CD14-positive monocyte (primary cell): ENCODE measurements around the gene MGAT5. TPM values are rescaled to one million over a fixed set of nuclear protein-coding genes. Genes with fewer than 3 reads are reported as not detected.

Experiments used
- DNase-seq, 3 donors: peaks; one replicate each; pipeline ENCODE4 v3.0.0-alpha.2; 2011 to 2022
- H2AFZ ChIP-seq: 2 replicates; pipeline ENCODE4 v1.6.0; 2012; ENCODE audit warnings: mild to moderate bottlenecking, low read depth, low read length, inconsistent platforms; ENCODE audit not compliant: insufficient read depth, poor library complexity, severe bottlenecking
- H3K27ac ChIP-seq, 2 donors: 1 replicate in 1 of 2; 2 replicates in 1 of 2; pipeline ENCODE4 v1.5.1; 2012 to 2013; ENCODE audit warnings: low read length in 2 of 2, control low read depth in 1 of 2, inconsistent platforms in 1 of 2, low read depth in 1 of 2, mild to moderate bottlenecking in 1 of 2
- H3K27me3 ChIP-seq, 2 donors: one replicate each; pipeline versions ENCODE4 v1.6.0 to v1.6.1; 2011 to 2013; ENCODE audit warnings: low read length in 2 of 2; ENCODE audit not compliant: control insufficient read depth in 2 of 2, insufficient read depth in 2 of 2
- H3K36me3 ChIP-seq, 2 donors: replicated peaks in 1 of 2; 1 replicate in 1 of 2; 2 replicates in 1 of 2; pipeline versions ENCODE4 v1.5.1 to v1.6.1; 2012 to 2013; ENCODE audit warnings: low read length in 2 of 2, control low read depth in 1 of 2, inconsistent platforms in 1 of 2, mild to moderate bottlenecking in 1 of 2; ENCODE audit not compliant: insufficient read depth in 2 of 2, control insufficient read depth in 1 of 2
- H3K4me1 ChIP-seq, 2 donors: 1 replicate in 1 of 2; 2 replicates in 1 of 2; pipeline versions ENCODE4 v1.5.1 to v1.6.1; 2012 to 2013; ENCODE audit warnings: low read length in 2 of 2, control low read depth in 1 of 2, inconsistent platforms in 1 of 2, mild to moderate bottlenecking in 1 of 2, moderate library complexity in 1 of 2; ENCODE audit not compliant: insufficient read depth in 2 of 2, control insufficient read depth in 1 of 2
- H3K4me2 ChIP-seq: replicated peaks from 2 replicates; pipeline ENCODE3; 2012; ENCODE audit warnings: low read length, moderate library complexity, mild to moderate bottlenecking; ENCODE audit not compliant: poor library complexity, severe bottlenecking; ENCODE audit errors: extremely low read depth
- H3K4me3 ChIP-seq, 3 experiments: fragments of 200-600 bp in 1 of 3; sonication (generic) in 1 of 3; replicated peaks in 1 of 3; 1 replicate in 2 of 3; 2 replicates in 1 of 3; pipeline ENCODE4 v1.5.1; 2011 to 2013; ENCODE audit warnings: low read length in 3 of 3, mild to moderate bottlenecking in 3 of 3, control low read depth in 2 of 3, low read depth in 2 of 3, inconsistent platforms in 1 of 3, moderate library complexity in 1 of 3
- H3K79me2 ChIP-seq: 2 replicates; pipeline ENCODE4 v1.6.0; 2012; ENCODE audit warnings: mild to moderate bottlenecking, control low read depth, inconsistent platforms, low read length, moderate library complexity; ENCODE audit not compliant: insufficient read depth
- H3K9ac ChIP-seq: 2 replicates; pipeline ENCODE4 v1.6.0; 2017; ENCODE audit warnings: low read length, mild to moderate bottlenecking; ENCODE audit not compliant: insufficient read depth, poor library complexity, severe bottlenecking
- H3K9me3 ChIP-seq, 2 donors: replicated peaks in 1 of 2; 1 replicate in 1 of 2; 2 replicates in 1 of 2; pipeline versions ENCODE4 v1.5.1 to v1.6.1; 2012 to 2013; ENCODE audit warnings: low read length in 2 of 2, control low read depth in 1 of 2; ENCODE audit not compliant: control insufficient read depth in 1 of 2, insufficient read depth in 1 of 2
- H4K20me1 ChIP-seq: 2 replicates; pipeline ENCODE4 v1.6.0; 2012; ENCODE audit warnings: mild to moderate bottlenecking, low read length, control low read depth, moderate library complexity; ENCODE audit not compliant: insufficient read depth
- H3K27ac Mint-ChIP-seq, 7 donors: one replicate each; pipeline ENCODE4 v1.8.0; 2020; ENCODE audit warnings: mild to moderate bottlenecking in 7 of 7, mixed read lengths in 7 of 7, moderate library complexity in 6 of 7, inconsistent platforms in 2 of 7
- H3K27me3 Mint-ChIP-seq, 3 donors: one replicate each; pipeline ENCODE4 v1.8.0; 2021 to 2022; ENCODE audit warnings: low read depth in 3 of 3, mild to moderate bottlenecking in 3 of 3, mixed read lengths in 3 of 3, moderate library complexity in 3 of 3, inconsistent platforms in 1 of 3
- H3K36me3 Mint-ChIP-seq, 2 donors: one replicate each; pipeline ENCODE4 v1.8.0; 2020; ENCODE audit warnings: mixed read lengths in 2 of 2, inconsistent platforms in 1 of 2, mild to moderate bottlenecking in 1 of 2
- H3K4me1 Mint-ChIP-seq: one replicate; pipeline ENCODE4 v1.8.0; 2020; ENCODE audit warnings: mild to moderate bottlenecking, mixed read lengths
- H3K4me3 Mint-ChIP-seq, 2 donors: one replicate each; pipeline ENCODE4 v1.8.0; 2020; ENCODE audit warnings: mild to moderate bottlenecking in 2 of 2, mixed read lengths in 2 of 2, moderate library complexity in 1 of 2
- H3K9me3 Mint-ChIP-seq, 7 donors: one replicate each; pipeline ENCODE4 v1.8.0; 2020 to 2022; ENCODE audit warnings: mixed read lengths in 7 of 7, mild to moderate bottlenecking in 6 of 7, moderate library complexity in 6 of 7, inconsistent platforms in 2 of 7
- CTCF ChIP-seq: fragments of 200-600 bp; IDR thresholded peaks from one replicate; pipeline ENCODE4 v1.8.0; 2022; ENCODE audit warnings: antibody characterized with exemption, mild to moderate bottlenecking
- WGBS: methylation state at CpG from one replicate; pipeline ENCODE4 v1.1.5; 2013; ENCODE audit warnings: missing lambda C conversion rate; ENCODE audit not compliant: insufficient coverage; 5-methylcytosine and 5-hydroxymethylcytosine counted together
- intact Hi-C, 2 donors: fragments of 100-400 bp; cut with micrococcal nuclease; formaldehyde crosslinking; loops; one replicate each; pipeline versions ENCODE4 v1.15.0 to v1.15.1; 2023
- polyA plus RNA-seq, 3 donors: library from polyadenylated mRNA; depleted of rRNA in 1 of 3; unstranded in 2 of 3; stranded (reverse) in 1 of 3; fragments of 300-500 nt in 2 of 3; fragments of >200 nt in 1 of 3; fragmentation: Illumina TruSeq in 2 of 3; gene quantifications; 1 replicate in 2 of 3; 2 replicates in 1 of 3; pipeline ENCODE4 v1.2.3, GENCODE V29; 2012 to 2021

MGAT5 gene
- polyA plus RNA-seq, 3 donors: 1.9 to 6.6 (median 2.4) TPM

- H3K4me1 ChIP-seq: peaks cover 30 to 31% of the 10 kb centered on the region in 2 donors
- H3K4me1 Mint-ChIP-seq: peaks cover 61% of the 10 kb centered on the region
- H3K4me3 Mint-ChIP-seq: no peak overlapping the region
- no peak for DNase-seq
- H3K27me3 Mint-ChIP-seq: peaks cover 0 to 2% (median 0%) of the 10 kb centered on the region in 3 donors
- no peaks in the 10 kb centered on the region for H4K20me1 ChIP-seq
- peaks cover 20 to 33% of the 10 kb centered on the region in 2 donors for H3K36me3 Mint-ChIP-seq
- H3K27me3 ChIP-seq: no peaks in the 10 kb centered on the region
- H3K9me3 Mint-ChIP-seq: peaks cover 0 to 3% (median 0%) of the 10 kb centered on the region in 7 donors
- H3K9ac ChIP-seq: no peak overlapping the region
- H3K36me3 ChIP-seq: peaks cover 0 to 30% of the 10 kb centered on the region in 2 donors
- H3K9me3 ChIP-seq: no peaks in the 10 kb centered on the region
- H2AFZ ChIP-seq: no peak overlapping the region
- intact Hi-C loops: loop anchor here in 1 of 2 donors (10.0 kb wide), 1 partner anchor 276 kb away; no protein-coding TSS in a partner anchor
- no peak for TF ChIP-seq CTCF
- peak overlapping the region in 3 of 7 donors; percentile 36 to 42 (median 37) for H3K27ac Mint-ChIP-seq
- no peaks in the 10 kb centered on the region for H3K79me2 ChIP-seq
- 89% methylated on average over 5 of the region's 5 CpGs for WGBS
- no peak overlapping the region for H3K4me2 ChIP-seq
- no peak overlapping the region for H3K27ac ChIP-seq
- no peak overlapping the region for H3K4me3 ChIP-seq
These were observed 147.2 kb downstream of the MGAT5 start for GRCh38 chr2:134401081-134401497.

- DNase-seq: no peak
- no CpG with 5 or more reads among the region's 2 CpGs for WGBS
- no peak overlapping the region for H3K4me3 ChIP-seq
- no peaks in the 10 kb centered on the region for H3K27me3 ChIP-seq
- Mint-ChIP-seq H3K27me3 (peaks cover 0 to 2% (median 0%) of the 10 kb centered on the region in 3 donors), H3K27ac (peak overlapping the region in 1 of 7 donors; percentile 17), H3K36me3 (peaks cover 24 to 34% of the 10 kb centered on the region in 2 donors), H3K9me3 (peaks cover 0 to 3% (median 0%) of the 10 kb centered on the region in 7 donors), H3K4me1 (peaks cover 61% of the 10 kb centered on the region), H3K4me3 (no peak overlapping the region)
- H3K4me1 ChIP-seq: peaks cover 30 to 31% of the 10 kb centered on the region in 2 donors
- no peak overlapping the region for H3K27ac ChIP-seq
- H3K36me3 ChIP-seq: peaks cover 0 to 33% of the 10 kb centered on the region in 2 donors
- H4K20me1 ChIP-seq: no peaks in the 10 kb centered on the region
- no peak overlapping the region for H3K4me2 ChIP-seq
- H3K79me2 ChIP-seq: no peaks in the 10 kb centered on the region
- H3K9me3 ChIP-seq: no peaks in the 10 kb centered on the region
- intact Hi-C loops: loop anchor here in 1 of 2 donors (10.0 kb wide), 1 partner anchor 277 kb away; no protein-coding TSS in a partner anchor
- TF ChIP-seq CTCF: no peak
- H3K9ac ChIP-seq: no peak overlapping the region
- no peak overlapping the region for H2AFZ ChIP-seq
These were observed 147.9 kb downstream of the MGAT5 start for GRCh38 chr2:134401789-134402188.
